Suprapubic skin (tissue), 4 donors: ENCODE data around the gene SSTR3.

Experiments
- EP300 ChIP-seq: sonication (generic); formaldehyde crosslinking; IDR thresholded peaks from one replicate; pipeline ENCODE4 v1.6.1; 2017; ENCODE audit warnings: antibody characterized with exemption
- POLR2A ChIP-seq, 2 donors: fragments of 450-650 bp; IDR thresholded peaks; one replicate each; pipeline ENCODE4 v1.6.1; 2017; ENCODE audit warnings: antibody characterized with exemption in 2 of 2, mild to moderate bottlenecking in 2 of 2, moderate library complexity in 2 of 2
- POLR2AphosphoS5 ChIP-seq, 3 donors: sonication (generic); formaldehyde crosslinking; IDR thresholded peaks; one replicate each; pipeline ENCODE4 v1.6.1; 2017; ENCODE audit warnings: antibody characterized with exemption in 3 of 3
- TF ChIP-seq, protein P1 (sequence below), 2 donors: fragments of 200-600 bp in 1 of 2; fragments of 450-650 bp in 1 of 2; sonication (generic) in 1 of 2; IDR thresholded peaks; one replicate each; pipeline ENCODE4 v1.5.1; 2016 to 2019; ENCODE audit warnings: antibody characterized with exemption in 2 of 2, mild to moderate bottlenecking in 1 of 2, moderate library complexity in 1 of 2

DNA sequence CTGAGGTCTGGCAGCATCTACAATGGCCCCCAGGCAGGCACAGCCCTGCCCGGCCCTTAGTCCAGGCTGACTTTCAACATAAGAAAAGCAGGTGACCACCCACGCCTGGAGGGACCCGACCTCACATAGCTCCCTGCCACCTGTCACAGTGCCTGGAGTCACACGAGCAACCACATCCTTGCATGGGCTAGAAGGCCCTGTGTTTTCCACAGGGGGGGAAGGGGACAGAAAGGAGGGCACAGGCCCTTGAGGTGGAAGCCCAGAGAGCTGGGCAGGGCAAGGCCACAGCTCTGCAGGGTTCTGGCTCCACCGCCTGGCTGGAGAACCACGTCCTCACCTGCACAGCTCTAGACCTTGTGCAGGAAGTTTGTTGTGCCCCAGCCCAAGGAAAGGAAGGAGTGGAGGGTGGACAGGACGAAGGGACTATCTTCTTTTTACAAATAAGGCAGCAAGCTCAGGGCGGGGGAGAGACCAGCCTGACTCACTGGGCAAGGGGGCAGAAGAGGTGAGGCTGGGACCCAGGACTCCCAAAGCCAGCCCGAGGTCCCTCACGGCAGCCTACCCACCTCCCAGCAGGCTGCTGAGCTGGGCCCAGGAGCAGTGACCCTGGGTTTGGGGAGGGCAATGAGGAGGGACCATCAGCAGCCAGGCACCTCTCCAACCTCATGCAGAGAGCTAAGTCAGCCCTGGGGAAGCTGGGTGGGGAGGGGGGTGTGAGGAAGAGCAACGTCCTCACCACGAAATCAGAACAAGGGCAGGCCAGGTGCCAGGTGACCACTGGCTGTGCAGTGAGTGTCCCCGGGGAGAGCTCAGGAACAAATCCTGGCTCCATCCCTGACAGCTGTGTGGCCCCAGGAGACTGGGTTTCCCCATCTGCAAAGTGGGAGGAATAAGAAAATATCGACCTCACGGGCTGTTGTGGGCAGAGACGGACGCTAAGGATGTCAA is 28.6 kb downstream of the SSTR3 start:
- TF ChIP-seq POLR2A (IDR thresholded peaks at IDR 0.05): no peak
- TF ChIP-seq, protein P1, sequence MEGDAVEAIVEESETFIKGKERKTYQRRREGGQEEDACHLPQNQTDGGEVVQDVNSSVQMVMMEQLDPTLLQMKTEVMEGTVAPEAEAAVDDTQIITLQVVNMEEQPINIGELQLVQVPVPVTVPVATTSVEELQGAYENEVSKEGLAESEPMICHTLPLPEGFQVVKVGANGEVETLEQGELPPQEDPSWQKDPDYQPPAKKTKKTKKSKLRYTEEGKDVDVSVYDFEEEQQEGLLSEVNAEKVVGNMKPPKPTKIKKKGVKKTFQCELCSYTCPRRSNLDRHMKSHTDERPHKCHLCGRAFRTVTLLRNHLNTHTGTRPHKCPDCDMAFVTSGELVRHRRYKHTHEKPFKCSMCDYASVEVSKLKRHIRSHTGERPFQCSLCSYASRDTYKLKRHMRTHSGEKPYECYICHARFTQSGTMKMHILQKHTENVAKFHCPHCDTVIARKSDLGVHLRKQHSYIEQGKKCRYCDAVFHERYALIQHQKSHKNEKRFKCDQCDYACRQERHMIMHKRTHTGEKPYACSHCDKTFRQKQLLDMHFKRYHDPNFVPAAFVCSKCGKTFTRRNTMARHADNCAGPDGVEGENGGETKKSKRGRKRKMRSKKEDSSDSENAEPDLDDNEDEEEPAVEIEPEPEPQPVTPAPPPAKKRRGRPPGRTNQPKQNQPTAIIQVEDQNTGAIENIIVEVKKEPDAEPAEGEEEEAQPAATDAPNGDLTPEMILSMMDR (IDR thresholded peaks at IDR 0.05): no peak
- no peak for TF ChIP-seq POLR2AphosphoS5 (IDR thresholded peaks at IDR 0.05)
- no peak for TF ChIP-seq EP300
